HS-5 (cell line): ENCODE data around the gene PXN.

Experiments
- DNase-seq: peaks from one replicate; pipeline ENCODE4 v3.0.0-alpha.2; 2012; ENCODE audit warnings: low read depth

PXN gene

DNA sequence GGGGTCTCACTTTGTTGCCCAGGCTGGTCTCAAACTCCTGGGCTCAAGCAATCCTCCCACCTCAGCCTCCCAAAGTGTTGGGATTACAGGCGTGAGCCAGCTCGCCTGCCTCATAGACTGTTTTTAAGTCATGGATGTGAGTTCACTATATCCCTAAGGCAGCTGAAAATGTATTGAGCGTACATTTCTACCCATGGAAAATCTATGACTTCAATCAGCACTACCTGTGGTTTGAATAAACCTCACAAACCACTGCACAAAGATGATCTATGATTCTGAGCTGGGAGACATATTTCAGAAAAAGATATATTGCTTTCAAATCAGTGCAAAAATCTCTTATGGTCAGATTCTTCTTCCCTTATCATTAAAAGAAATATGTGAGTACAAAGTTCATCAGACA is 93.5 kb downstream of the PXN start:
- no peak for DNase-seq

DNA sequence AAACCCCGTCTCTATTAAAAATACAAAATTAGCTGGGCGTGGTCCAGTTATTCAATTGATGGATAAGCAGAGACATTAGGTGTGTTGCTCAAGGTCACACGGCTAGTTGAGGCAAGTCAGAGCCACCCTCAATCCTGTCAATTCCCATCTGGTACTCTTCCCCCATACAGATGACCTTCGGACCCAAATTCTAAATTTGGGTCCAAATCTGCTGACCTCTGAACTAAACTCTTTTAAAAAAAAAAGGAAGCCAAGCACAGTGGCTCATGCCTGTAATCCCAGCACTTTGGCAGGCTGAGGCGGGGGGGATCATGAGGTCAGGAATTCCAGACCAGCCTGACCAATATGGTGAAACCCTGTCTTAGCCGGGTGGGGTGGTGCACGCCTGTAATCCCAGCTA is 94.9 kb downstream of the PXN start:
- DNase-seq: no peak

DNA sequence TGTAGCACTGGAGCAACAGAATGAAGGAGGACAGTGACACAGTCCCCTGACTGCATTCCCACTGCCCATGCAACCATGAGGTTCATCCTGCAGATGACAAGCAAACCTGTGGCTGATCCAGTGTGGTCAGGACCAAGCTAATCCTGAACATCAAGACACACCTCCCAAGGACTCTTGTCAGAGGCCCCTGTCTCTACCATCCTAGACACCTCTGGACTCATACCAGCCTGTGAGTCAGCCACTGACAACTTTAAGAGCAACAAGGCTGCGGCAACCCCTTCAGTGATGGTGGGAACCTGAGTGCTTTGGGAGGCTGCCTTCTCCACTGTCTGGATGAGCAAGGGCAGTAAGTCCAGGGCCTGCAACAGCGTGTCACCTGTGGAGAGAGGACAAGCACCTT is 95.6 kb downstream of the PXN start:
- DNase-seq: no peak

DNA sequence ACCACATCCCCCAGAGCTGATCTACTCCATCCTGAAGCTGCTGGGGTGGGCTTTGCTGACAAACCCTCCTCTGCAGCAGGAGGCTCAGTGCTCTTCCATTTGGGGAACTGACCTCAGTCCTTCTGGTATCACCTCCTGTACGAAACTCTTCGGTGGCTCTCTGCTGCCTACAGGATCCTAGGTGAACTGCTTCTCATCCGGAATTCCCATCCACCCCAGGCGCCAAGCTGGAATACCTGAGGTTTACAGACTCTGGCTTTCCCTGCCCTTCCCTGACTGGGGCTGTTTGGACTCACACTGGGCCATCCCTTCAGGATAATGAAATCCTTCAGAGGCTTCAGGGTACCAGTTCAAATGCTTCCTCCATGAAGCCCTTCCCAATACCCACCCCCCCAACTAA is 97.2 kb downstream of the PXN start:
- DNase-seq: no peak

DNA sequence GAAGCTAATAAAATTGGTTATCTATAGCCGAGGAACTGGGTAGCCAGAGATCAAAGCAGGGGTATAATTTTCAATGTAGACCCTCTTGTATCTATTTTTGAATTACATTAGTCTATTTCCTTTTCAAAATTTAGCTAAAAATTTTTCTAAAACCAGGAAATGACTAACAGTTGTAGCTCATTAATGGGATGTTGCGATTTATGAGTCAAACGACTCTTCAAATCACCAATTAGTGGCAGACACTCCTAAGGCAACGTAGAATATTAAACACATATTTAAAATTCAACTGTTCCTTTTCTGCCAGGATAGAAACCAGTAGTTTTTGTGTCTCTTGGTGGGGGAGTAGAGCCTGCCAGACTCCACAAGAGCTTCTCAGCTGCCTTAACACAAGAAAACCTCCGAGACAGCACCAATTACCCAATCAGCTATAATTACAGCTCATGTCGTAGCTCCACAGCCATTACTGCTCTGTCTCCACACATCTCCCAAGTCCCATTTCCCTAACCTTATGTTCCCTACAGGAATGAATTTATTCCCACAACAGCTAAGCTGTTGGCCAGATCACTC is 97.9 kb downstream of the PXN start:
- DNase-seq: no peak

DNA sequence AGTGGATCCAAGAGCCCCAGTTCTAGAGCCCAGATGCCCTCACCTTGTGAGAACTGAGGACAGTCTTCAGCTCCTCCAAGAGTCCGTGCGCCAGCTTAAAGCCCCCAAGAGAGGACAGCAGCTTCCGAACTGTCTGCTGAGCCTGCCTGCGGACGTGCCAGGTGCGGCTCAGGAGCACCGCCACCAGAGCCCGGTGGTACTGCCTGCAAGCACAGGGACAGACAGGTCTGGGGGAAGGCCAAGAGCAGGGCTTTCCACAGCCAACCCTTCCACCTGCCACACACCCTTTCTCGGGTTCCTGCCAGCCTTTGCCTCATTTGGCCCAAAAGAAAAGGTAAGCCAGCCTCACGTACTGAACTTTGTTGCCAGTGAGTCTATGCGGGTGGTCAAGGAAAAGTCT is 101.2 kb downstream of the PXN start:
- no peak for DNase-seq

DNA sequence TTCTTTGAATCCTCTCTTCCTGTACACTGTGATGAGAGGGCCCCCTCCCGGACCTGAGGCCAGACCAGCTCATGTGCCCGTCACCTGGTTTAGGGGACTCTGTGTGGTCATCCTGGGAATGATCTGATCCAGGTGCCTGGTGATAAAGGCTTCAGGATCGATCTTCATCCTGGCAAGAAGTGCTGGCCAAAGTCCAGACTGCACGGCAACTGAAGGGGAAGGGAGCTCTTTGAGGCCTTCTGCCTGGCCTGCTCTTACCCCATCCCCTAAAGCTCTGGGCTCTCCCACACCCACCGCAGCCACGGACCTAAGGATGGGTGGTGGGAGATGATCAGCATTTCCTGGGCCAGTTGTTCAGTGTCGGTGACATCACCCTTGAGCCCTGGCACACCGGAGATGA is 102.8 kb downstream of the PXN start:
- no peak for DNase-seq

DNA sequence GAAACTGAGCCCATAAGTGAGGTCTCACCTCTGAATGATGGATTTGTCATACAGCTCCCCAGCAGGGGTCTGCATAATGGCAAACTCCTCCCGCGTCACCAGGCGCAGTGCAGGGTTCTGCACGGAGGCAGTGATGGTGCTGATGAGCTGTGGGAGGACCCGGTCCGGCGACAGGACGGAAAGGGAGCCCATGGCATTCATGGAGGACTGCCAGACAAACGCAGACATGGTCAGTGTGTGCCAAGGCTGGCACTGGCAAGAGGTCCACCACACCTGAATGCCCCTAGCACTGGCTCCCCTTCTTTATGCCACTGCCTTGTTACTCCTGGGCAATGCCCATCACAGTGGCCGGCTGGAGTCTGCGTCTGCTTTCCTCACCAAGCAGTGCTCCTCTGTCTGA is 103.7 kb downstream of the PXN start:
- no peak for DNase-seq
